IMR-90 (cell line): ENCODE measurements around the gene ETV3L.

Experiments used
- CTCF ChIP-seq: conservative IDR thresholded peaks from 2 replicates; pipeline ENCODE4 v1.5.1; 2012; ENCODE audit warnings: mild to moderate bottlenecking, low read depth, low read length, improper control_type of control experiment
- FOS ChIP-seq: fragments of 150-350 bp; IDR thresholded peaks from 2 replicates; pipeline ENCODE4 v1.6.1; 2016; ENCODE audit warnings: low read depth, low read length
- MXI1 ChIP-seq: IDR thresholded peaks from 2 replicates; pipeline ENCODE4 v1.6.1; 2012; ENCODE audit warnings: low read depth, mild to moderate bottlenecking, low read length, moderate library complexity, borderline replicate concordance
- POLR2A ChIP-seq: IDR thresholded peaks from 2 replicates; pipeline ENCODE4 v1.6.1; 2012; ENCODE audit warnings: mild to moderate bottlenecking, low read depth, low read length
- RCOR1 ChIP-seq: IDR thresholded peaks from 2 replicates; pipeline ENCODE4 v1.6.1; 2012; ENCODE audit warnings: mild to moderate bottlenecking, low read length, improper control_type of control experiment; ENCODE audit not compliant: insufficient replicate concordance
- USF2 ChIP-seq: fragments of 150-350 bp; IDR thresholded peaks from 2 replicates; pipeline ENCODE4 v1.6.1; 2017; ENCODE audit warnings: mild to moderate bottlenecking, antibody characterized with exemption, low read length, low read depth

GRCh38 chr1:157056269-157056668 lies 43.3 kb downstream of the ETV3L start:
- TF ChIP-seq CTCF (no peak), POLR2A (no peak), USF2 (no peak), FOS (no peak), RCOR1 (no peak), MXI1 (no peak)
